ENCODE results near the gene ADAM10.

The ADAM10 gene

DNA sequence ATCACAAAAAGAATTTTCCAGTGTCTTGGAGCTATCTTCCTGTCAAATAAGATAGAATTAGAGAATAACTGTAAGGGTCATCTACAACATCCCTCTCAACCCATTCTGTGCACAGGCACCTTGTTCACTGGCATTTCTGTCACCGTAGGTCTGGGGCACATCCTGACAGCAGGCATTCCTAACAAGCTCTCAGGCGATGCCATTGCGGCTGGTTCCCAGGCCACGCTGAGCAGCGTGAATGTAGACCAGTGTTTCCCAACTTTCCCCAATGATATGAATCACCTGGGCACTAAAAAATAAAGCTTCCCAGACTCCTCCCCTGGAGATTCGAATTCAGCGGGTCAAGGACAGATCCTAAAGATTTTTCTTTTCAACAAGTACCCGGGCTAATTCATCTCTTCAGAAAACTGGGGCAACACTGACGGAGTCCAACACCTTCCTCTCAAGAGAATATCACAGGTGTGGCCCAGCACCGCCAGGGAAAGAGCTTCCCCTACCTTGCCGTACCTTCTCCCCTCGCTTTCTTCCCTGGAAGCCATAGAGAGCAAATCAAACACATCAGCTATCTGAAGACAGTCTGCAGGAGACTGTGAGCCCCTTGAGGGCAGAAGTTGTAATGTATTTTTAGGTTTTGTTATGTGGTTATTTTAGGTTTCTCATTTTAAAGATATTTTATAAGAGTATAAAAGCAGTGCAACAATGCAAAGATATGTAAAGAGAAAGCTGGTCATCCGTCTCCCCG, 174.3 kb downstream of the ADAM10 start:
- Histone ChIP-seq H3K9ac (ENCODE audit: insufficient read length, low read depth) (no peak overlapping the region), H3K27me3 (ENCODE audit: insufficient read depth, insufficient read length) (no peaks in the 10 kb centered on the region), H3K9me3 (ENCODE audit: insufficient read depth, low read length) (0 out of 2 replicates have a peak, but pooled peaks cover 2% of the 10 kb centered on the region), H3K4me3 (ENCODE audit: insufficient read length, low read depth) (no peak overlapping the region), H3K36me3 (ENCODE audit: insufficient read depth, insufficient read length, low read length) (no peaks in the 10 kb centered on the region), H3K4me1 (ENCODE audit: insufficient read depth, insufficient read length) (no peaks in the 10 kb centered on the region)
- no peak for DNase-seq (ENCODE audit: low read depth, low spot score)
- TF ChIP-seq ZNF274 (IDR thresholded peaks at IDR 0.05; ENCODE audit: low read depth, low read length): no peak
- no peak for TF ChIP-seq SUZ12 (IDR thresholded peaks at IDR 0.05; ENCODE audit: extremely low read depth, insufficient read depth, insufficient read length)
- TF ChIP-seq YY1 (IDR thresholded peaks at IDR 0.05; ENCODE audit: insufficient read depth, insufficient read length): no peak

DNA sequence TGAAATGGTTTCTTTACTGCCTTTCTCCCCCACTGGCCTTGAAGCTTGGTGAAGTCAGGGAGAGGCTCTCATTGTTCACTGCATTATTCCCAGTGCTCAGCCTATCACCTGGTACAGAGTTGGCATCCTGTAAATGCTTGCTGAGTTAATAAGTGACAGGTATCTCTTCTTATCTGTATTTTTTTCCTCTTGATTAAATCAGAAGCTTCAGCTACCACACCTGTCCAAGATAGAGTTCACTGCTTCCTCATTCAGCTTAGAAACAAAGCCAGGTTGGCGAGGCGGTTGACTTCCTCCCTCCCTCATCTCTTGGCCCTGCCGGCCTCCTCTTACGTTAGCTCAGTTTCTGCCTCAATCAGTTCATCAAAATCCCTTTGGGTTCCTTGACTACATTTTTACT, 174.9 kb downstream of the ADAM10 start:
- Histone ChIP-seq H3K4me3 (ENCODE audit: insufficient read length, low read depth) (no peak overlapping the region), H3K27me3 (ENCODE audit: insufficient read depth, insufficient read length) (no peaks in the 10 kb centered on the region), H3K36me3 (ENCODE audit: insufficient read depth, insufficient read length, low read length) (no peaks in the 10 kb centered on the region), H3K9ac (ENCODE audit: insufficient read length, low read depth) (no peak overlapping the region), H3K9me3 (ENCODE audit: insufficient read depth, low read length) (peaks cover 6% of the 10 kb centered on the region; the same call in 1 of the 2 replicates), H3K4me1 (ENCODE audit: insufficient read depth, insufficient read length) (no peaks in the 10 kb centered on the region)
- no peak for DNase-seq (ENCODE audit: low read depth, low spot score)
- TF ChIP-seq ZNF274 (IDR thresholded peaks at IDR 0.05; ENCODE audit: low read depth, low read length): no peak
- TF ChIP-seq YY1 (IDR thresholded peaks at IDR 0.05; ENCODE audit: insufficient read depth, insufficient read length): no peak

DNA sequence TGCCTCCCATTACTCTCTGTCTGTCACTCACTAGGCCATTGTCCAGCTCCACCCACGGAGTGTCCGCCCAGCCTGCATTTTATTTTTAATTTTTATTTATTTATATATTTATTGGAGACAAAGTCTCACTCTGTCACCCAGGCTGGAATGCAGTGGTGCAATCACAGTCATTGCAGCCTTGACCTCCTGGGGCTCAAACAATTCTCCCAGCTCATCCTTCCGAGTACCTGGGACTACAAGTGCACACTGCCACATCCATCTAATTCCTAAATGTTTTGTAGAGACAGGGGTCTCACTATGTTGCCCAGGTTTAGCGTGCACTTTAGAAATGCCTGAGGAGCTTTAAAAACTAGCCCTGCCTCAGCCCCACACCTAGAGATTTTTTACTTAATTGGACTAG, 176.2 kb downstream of the ADAM10 start:
- Histone ChIP-seq H3K4me3 (ENCODE audit: insufficient read length, low read depth) (no peak overlapping the region), H3K36me3 (ENCODE audit: insufficient read depth, insufficient read length, low read length) (no peaks in the 10 kb centered on the region), H3K4me1 (ENCODE audit: insufficient read depth, insufficient read length) (no peaks in the 10 kb centered on the region), H3K9ac (ENCODE audit: insufficient read length, low read depth) (no peak overlapping the region), H3K9me3 (ENCODE audit: insufficient read depth, low read length) (peaks cover 9% of the 10 kb centered on the region; the same call in 1 of the 2 replicates), H3K27me3 (ENCODE audit: insufficient read depth, insufficient read length) (no peaks in the 10 kb centered on the region)
- no peak for DNase-seq (ENCODE audit: low read depth, low spot score)
- TF ChIP-seq SUZ12 (IDR thresholded peaks at IDR 0.05; ENCODE audit: extremely low read depth, insufficient read depth, insufficient read length): no peak
- TF ChIP-seq YY1 (IDR thresholded peaks at IDR 0.05; ENCODE audit: insufficient read depth, insufficient read length): no peak
- no peak for TF ChIP-seq ZNF274 (IDR thresholded peaks at IDR 0.05; ENCODE audit: low read depth, low read length)

DNA sequence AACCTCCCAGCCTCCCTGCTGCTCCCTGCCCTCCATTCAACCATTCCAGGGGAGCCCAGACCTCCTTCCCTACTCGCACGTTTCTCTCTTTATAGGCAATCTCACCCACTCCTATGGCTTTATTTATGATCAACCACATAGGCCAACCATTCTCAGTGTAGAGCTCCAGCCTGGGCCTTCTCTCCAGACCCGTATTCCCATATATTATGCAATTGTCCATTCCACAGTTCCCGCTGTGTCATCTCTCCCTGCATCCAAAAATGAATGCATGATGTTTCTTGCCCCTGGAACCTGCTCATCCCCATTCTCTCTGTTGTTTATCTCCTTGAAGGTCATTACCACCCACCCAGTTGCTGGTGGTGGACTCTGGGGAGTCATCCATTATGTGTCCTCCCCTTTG, 177.0 kb downstream of the ADAM10 start:
- DNase-seq (ENCODE audit: low read depth, low spot score): no peak
- no peaks in the 10 kb centered on the region for H3K36me3 ChIP-seq (ENCODE audit: insufficient read depth, insufficient read length, low read length)
- no peak overlapping the region for H3K9ac ChIP-seq (ENCODE audit: insufficient read length, low read depth)
- H3K27me3 ChIP-seq (ENCODE audit: insufficient read depth, insufficient read length): no peaks in the 10 kb centered on the region
- H3K4me3 ChIP-seq (ENCODE audit: insufficient read length, low read depth): no peak overlapping the region
- H3K4me1 ChIP-seq (ENCODE audit: insufficient read depth, insufficient read length): no peaks in the 10 kb centered on the region
- TF ChIP-seq SUZ12 (IDR thresholded peaks at IDR 0.05; ENCODE audit: extremely low read depth, insufficient read depth, insufficient read length) (no peak), YY1 (IDR thresholded peaks at IDR 0.05; ENCODE audit: insufficient read depth, insufficient read length) (no peak), ZNF274 (IDR thresholded peaks at IDR 0.05; ENCODE audit: low read depth, low read length) (no peak)
- peaks cover 9% of the 10 kb centered on the region; the same call in 1 of the 2 replicates for H3K9me3 ChIP-seq (ENCODE audit: insufficient read depth, low read length)

DNA sequence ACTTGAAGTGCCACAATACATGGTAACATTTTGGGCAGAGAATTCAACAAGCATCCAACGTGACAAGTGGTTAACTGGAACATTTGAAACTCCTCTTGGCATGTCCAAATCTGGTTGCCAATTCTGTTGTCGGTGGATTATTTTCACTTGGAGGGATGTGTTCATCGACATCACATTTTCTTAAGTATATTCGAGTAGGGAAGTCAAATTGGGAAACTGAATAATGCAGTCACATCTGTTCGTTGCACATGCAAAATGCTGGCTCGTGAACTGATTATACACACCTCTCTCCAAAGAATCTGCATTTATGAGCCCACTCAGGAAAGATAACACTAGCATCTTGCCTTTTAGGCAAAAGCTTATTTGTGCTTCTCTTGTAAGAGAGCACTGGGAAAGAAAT, 178.0 kb downstream of the ADAM10 start:
- Histone ChIP-seq H3K9me3 (ENCODE audit: insufficient read depth, low read length) (peaks cover 9% of the 10 kb centered on the region; the same call in 1 of the 2 replicates), H3K27me3 (ENCODE audit: insufficient read depth, insufficient read length) (no peaks in the 10 kb centered on the region), H3K4me3 (ENCODE audit: insufficient read length, low read depth) (no peak overlapping the region), H3K4me1 (ENCODE audit: insufficient read depth, insufficient read length) (no peaks in the 10 kb centered on the region), H3K36me3 (ENCODE audit: insufficient read depth, insufficient read length, low read length) (no peaks in the 10 kb centered on the region), H3K9ac (ENCODE audit: insufficient read length, low read depth) (no peak overlapping the region)
- DNase-seq (ENCODE audit: low read depth, low spot score): no peak
- TF ChIP-seq YY1 (IDR thresholded peaks at IDR 0.05; ENCODE audit: insufficient read depth, insufficient read length) (no peak), SUZ12 (IDR thresholded peaks at IDR 0.05; ENCODE audit: extremely low read depth, insufficient read depth, insufficient read length) (no peak), ZNF274 (IDR thresholded peaks at IDR 0.05; ENCODE audit: low read depth, low read length) (no peak)

DNA sequence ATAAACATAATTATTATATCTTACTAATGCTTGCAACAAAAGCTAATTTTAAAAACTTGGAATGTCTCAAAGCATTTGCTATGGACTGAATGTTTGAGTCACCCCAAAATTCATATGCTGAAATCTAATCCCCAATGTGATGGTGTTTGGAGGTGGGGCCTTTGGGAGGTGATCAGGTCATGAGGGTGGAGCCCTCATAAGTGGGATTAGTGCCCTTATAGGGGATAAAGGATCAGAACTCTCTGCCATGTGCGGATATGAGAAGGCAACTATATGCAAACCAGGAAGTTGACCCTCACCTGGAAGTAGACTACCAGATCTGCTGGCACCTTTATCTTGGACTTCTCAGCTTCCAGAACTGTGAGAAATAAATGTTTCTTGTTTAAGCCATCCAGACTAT, 180.1 kb downstream of the ADAM10 start:
- H3K9ac ChIP-seq (ENCODE audit: insufficient read length, low read depth): no peak overlapping the region
- H3K4me3 ChIP-seq (ENCODE audit: insufficient read length, low read depth): no peak overlapping the region
- no peak for DNase-seq (ENCODE audit: low read depth, low spot score)
- H3K27me3 ChIP-seq (ENCODE audit: insufficient read depth, insufficient read length): no peaks in the 10 kb centered on the region
- H3K36me3 ChIP-seq (ENCODE audit: insufficient read depth, insufficient read length, low read length): no peaks in the 10 kb centered on the region
- H3K9me3 ChIP-seq (ENCODE audit: insufficient read depth, low read length): peaks cover 7% of the 10 kb centered on the region; the same call in 1 of the 2 replicates
- H3K4me1 ChIP-seq (ENCODE audit: insufficient read depth, insufficient read length): no peaks in the 10 kb centered on the region
- TF ChIP-seq SUZ12 (IDR thresholded peaks at IDR 0.05; ENCODE audit: extremely low read depth, insufficient read depth, insufficient read length) (no peak), YY1 (IDR thresholded peaks at IDR 0.05; ENCODE audit: insufficient read depth, insufficient read length) (no peak), ZNF274 (IDR thresholded peaks at IDR 0.05; ENCODE audit: low read depth, low read length) (no peak)

DNA sequence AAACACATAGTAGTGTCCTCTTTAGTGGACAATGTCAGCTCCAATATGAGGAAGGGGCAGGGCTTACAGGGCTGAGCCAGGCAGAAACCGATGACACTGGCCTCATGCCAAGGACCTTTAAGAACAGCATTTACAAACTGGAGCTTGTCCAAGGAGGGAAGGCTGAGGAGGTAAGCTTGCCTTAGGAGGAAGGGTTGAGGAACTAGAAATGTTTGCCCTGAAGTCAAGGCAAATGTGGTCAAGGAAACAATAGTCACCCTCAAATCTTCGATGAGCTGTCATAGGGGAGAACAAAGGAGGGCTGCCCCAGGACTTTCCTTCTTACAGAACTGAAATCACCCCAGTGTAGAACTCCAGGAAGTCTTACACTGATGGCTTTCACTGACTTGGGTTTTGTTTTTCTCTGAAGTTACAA, 181.3 kb downstream of the ADAM10 start:
- no peaks in the 10 kb centered on the region for H3K27me3 ChIP-seq (ENCODE audit: insufficient read depth, insufficient read length)

More for the DNA sequence above, 181.3 kb downstream of the ADAM10 start:
- Histone ChIP-seq H3K9me3 (ENCODE audit: insufficient read depth, low read length) (peaks cover 7% of the 10 kb centered on the region; the same call in 1 of the 2 replicates), H3K4me1 (ENCODE audit: insufficient read depth, insufficient read length) (no peaks in the 10 kb centered on the region), H3K9ac (ENCODE audit: insufficient read length, low read depth) (no peak overlapping the region), H3K4me3 (ENCODE audit: insufficient read length, low read depth) (no peak overlapping the region), H3K36me3 (ENCODE audit: insufficient read depth, insufficient read length, low read length) (no peaks in the 10 kb centered on the region)
- TF ChIP-seq ZNF274 (IDR thresholded peaks at IDR 0.05; ENCODE audit: low read depth, low read length) (no peak), YY1 (IDR thresholded peaks at IDR 0.05; ENCODE audit: insufficient read depth, insufficient read length) (no peak), SUZ12 (IDR thresholded peaks at IDR 0.05; ENCODE audit: extremely low read depth, insufficient read depth, insufficient read length) (no peak)
- DNase-seq (ENCODE audit: low read depth, low spot score): no peak

Measured in NT2/D1 (cell line).